Esophagus (tissue), 2 donors: ENCODE results near the gene USP16. TPM values are rescaled to one million over a fixed set of nuclear protein-coding genes. Genes with fewer than 3 reads are reported as not detected.

Experiments
- H3K27ac ChIP-seq, 2 donors: one replicate each; pipeline ENCODE4 v1.5.1; 2013; ENCODE audit warnings: low read depth in 2 of 2, mild to moderate bottlenecking in 2 of 2, inconsistent platforms in 1 of 2, low read length in 1 of 2, moderate library complexity in 1 of 2
- H3K27me3 ChIP-seq, 2 donors: one replicate each; pipeline ENCODE4 v1.6.1; 2013; ENCODE audit warnings: low read length in 2 of 2, control low read depth in 1 of 2, mild to moderate bottlenecking in 1 of 2; ENCODE audit not compliant: insufficient read depth in 2 of 2, control insufficient read depth in 1 of 2
- H3K36me3 ChIP-seq, 2 donors: one replicate each; pipeline ENCODE4 v1.6.1; 2013; ENCODE audit warnings: low read length in 1 of 2; ENCODE audit not compliant: control insufficient read depth in 2 of 2, insufficient read depth in 2 of 2
- H3K4me1 ChIP-seq, 2 donors: one replicate each; pipeline ENCODE4 v1.6.1; 2013; ENCODE audit warnings: low read length in 1 of 2; ENCODE audit not compliant: control insufficient read depth in 2 of 2, insufficient read depth in 2 of 2
- H3K4me3 ChIP-seq, 2 donors: one replicate each; pipeline ENCODE4 v1.5.1; 2013; ENCODE audit warnings: low read length in 2 of 2, mild to moderate bottlenecking in 2 of 2, low read depth in 1 of 2, moderate library complexity in 1 of 2
- H3K9me3 ChIP-seq, 2 donors: one replicate each; pipeline ENCODE4 v1.6.1; 2013; ENCODE audit warnings: mild to moderate bottlenecking in 2 of 2, low read depth in 1 of 2, low read length in 1 of 2, moderate library complexity in 1 of 2; ENCODE audit not compliant: control insufficient read depth in 2 of 2, insufficient read depth in 1 of 2
- WGBS, 2 donors: extraction: QIAGEN DNeasy Blood & Tissue Kit; methylation state at CpG; one replicate each; pipeline ENCODE4 v1.1.7; 2013; 5-methylcytosine and 5-hydroxymethylcytosine counted together
- polyA plus RNA-seq, 2 donors: library from polyadenylated mRNA; stranded (reverse); fragments of 200-250 nt; gene quantifications; one replicate each; pipeline ENCODE4 v1.2.3, GENCODE V29; 2013
- donor health status: healthy with polysubstance abuse.
- donor health status: Bipolar disorder and iron deficiency.

Gene USP16
- polyA plus RNA-seq, 2 donors: 14.0 to 22.9 TPM

- Histone ChIP-seq H3K4me3 (no peak overlapping the region), H3K27ac (no peak overlapping the region), H3K9me3 (no peaks in the 10 kb centered on the region), H3K4me1 (no peaks in the 10 kb centered on the region), H3K27me3 (no peaks in the 10 kb centered on the region), H3K36me3 (peaks cover 0 to 2% of the 10 kb centered on the region in 2 donors)
- WGBS, 2 donors: 55 to 62% methylated on average over 9 of the region's 9 CpGs
Measured at GRCh38 chr21:29092102-29092959, 67.9 kb downstream of the USP16 start.

DNA sequence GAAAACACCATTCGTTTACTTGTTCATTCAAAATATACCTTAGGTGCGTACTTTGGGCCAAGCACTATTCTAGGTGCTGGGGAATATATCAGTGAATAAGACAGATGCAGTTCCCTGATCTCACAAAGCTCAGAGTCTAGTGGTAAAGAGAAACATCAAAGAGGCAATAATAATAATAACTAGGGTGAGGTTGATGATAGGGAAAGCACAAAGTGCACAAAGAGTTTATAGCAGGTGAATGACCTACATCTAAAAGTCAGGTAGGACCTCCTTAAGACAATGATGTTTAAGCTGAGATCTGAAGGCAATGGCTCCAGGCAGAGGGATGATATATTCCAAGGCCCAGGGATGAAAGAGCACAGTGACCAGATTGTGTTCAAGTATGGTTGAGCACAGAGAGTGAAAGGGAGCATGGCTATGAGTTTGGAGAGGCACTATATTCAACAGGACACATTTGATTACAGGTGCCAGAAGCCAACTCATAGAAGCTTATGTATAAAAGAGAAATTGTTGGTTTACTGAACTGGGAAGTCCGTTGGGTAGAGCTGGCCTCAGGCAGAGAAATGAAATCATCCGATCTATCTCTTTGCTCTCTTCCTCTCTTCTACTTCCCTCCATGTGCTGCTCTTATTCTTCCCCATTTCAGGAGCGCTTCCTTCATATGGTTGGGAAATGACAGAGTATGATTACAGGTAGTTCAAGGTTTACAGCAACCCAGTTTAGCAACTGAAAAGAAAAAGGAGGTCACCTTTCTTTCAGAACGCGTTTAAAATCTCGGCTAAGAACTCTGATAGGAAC, 71.9 kb downstream of the USP16 start:
- no peaks in the 10 kb centered on the region for H3K4me1 ChIP-seq
- H3K4me3 ChIP-seq: no peak overlapping the region
- H3K9me3 ChIP-seq: no peaks in the 10 kb centered on the region
- no peaks in the 10 kb centered on the region for H3K27me3 ChIP-seq
- H3K27ac ChIP-seq: no peak overlapping the region
- WGBS, 2 donors: 84 to 85% methylated on average over 8 of the region's 8 CpGs
- peaks cover 0 to 2% of the 10 kb centered on the region in 2 donors for H3K36me3 ChIP-seq

DNA sequence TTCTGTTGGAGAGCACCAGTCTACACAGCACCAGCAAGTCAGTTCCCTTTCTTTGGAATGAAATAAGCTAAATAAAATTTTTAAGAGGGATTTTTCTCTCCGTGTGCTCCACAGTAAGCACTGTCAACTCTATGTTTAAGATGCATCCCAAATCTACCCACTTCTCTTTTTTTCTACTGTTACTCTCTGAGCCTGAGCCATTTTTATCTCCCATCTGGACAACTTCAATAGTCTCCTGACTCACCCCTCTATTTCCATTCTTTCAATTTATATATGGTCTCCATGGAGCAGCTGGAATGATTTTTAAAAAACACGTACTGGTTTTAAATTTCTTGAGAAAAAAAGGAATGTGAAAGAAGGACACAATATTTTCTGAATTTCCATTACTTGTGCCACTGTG, 73.7 kb downstream of the USP16 start:
- Histone ChIP-seq H3K36me3 (peaks cover 0 to 2% of the 10 kb centered on the region in 2 donors), H3K27ac (no peak overlapping the region), H3K4me3 (no peak overlapping the region), H3K9me3 (no peaks in the 10 kb centered on the region), H3K27me3 (no peaks in the 10 kb centered on the region), H3K4me1 (no peaks in the 10 kb centered on the region)
- 80 to 88% methylated on average over 2 of the region's 2 CpGs for WGBS, 2 donors

GRCh38 chr21:29102791-29103257, 78.4 kb downstream of the USP16 start:
- Histone ChIP-seq H3K27ac (no peak overlapping the region), H3K4me1 (no peaks in the 10 kb centered on the region), H3K27me3 (no peaks in the 10 kb centered on the region), H3K4me3 (no peak overlapping the region), H3K9me3 (no peaks in the 10 kb centered on the region), H3K36me3 (no peaks in the 10 kb centered on the region)
- 84 to 95% methylated on average over 2 of the region's 2 CpGs for WGBS, 2 donors

Other genes starting within 250 kb of the USP16 start
- gene LTN1, start 31.8 kb upstream of the USP16 start, polyA plus RNA-seq: 1 to 10 TPM; 3.4 to 5.0 TPM
- gene RWDD2B, start 5.3 kb upstream of the USP16 start, polyA plus RNA-seq: 1 to 10 TPM; 8.7 to 9.7 TPM
- 100 to 1,000 TPM in 1 of 2 donors, 10 to 100 TPM in 1; 77.7 to 109 TPM for gene CCT8, start 49.0 kb downstream of the USP16 start, polyA plus RNA-seq
- 1 to 10 TPM; 2.1 to 4.0 TPM for gene MAP3K7CL, start 106.0 kb downstream of the USP16 start, polyA plus RNA-seq